H1 (cell line): ENCODE data around the gene CARD11.

ENCODE experiments used
- CTCF ChIP-seq, 3 experiments: IDR thresholded peaks; 1 replicate in 2 of 3; 2 replicates in 1 of 3; pipeline versions ENCODE4 v1.5.1 to v1.6.1; 2011; ENCODE audit warnings: low read length in 3 of 3, mild to moderate bottlenecking in 3 of 3, inconsistent platforms in 2 of 3, low read depth in 1 of 3, moderate library complexity in 1 of 3; ENCODE audit not compliant: insufficient read depth in 1 of 3; ENCODE audit errors: control extremely low read depth in 1 of 3
- KDM1A ChIP-seq: fragments of 200-600, 300-600 bp; sonication (generic); IDR thresholded peaks from 2 replicates; pipeline ENCODE4 v1.7.1; 2016; ENCODE audit warnings: mild to moderate bottlenecking, low read length, borderline replicate concordance
- MAFK ChIP-seq: IDR thresholded peaks from 2 replicates; pipeline ENCODE4 v1.6.1; 2012; ENCODE audit warnings: low read depth, mild to moderate bottlenecking, improper control_type of control experiment, low read length
- TF ChIP-seq, protein P1 (sequence below): IDR thresholded peaks from 2 replicates; pipeline ENCODE4 v1.6.1; 2011; ENCODE audit warnings: low read length, improper control_type of control experiment

- TF ChIP-seq CTCF (IDR thresholded peaks at IDR 0.05; ENCODE audit: control extremely low read depth in 1 of 3, insufficient read depth in 1 of 3, low read depth in 1 of 3, low read length in 3 of 3) = no peak
- no peak for TF ChIP-seq KDM1A
- TF ChIP-seq, protein P1, sequence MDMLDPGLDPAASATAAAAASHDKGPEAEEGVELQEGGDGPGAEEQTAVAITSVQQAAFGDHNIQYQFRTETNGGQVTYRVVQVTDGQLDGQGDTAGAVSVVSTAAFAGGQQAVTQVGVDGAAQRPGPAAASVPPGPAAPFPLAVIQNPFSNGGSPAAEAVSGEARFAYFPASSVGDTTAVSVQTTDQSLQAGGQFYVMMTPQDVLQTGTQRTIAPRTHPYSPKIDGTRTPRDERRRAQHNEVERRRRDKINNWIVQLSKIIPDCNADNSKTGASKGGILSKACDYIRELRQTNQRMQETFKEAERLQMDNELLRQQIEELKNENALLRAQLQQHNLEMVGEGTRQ = no peak
- no peak for TF ChIP-seq MAFK
These were observed 180.8 kb downstream of the CARD11 start for GRCh38 chr7:2862831-2863361.
